Spleen (tissue), 11 donors: Measurements from ENCODE around the gene NTRK1. TPM values are rescaled to one million over a fixed set of nuclear protein-coding genes. Genes with fewer than 3 reads are reported as not detected.

Experiments
- DNase-seq: peaks from one replicate; pipeline ENCODE4 v3.0.0-alpha.2; 2020
- H3K27ac ChIP-seq, 8 donors: fragments of 200-600 bp; sonication (generic) in 7 of 8; 1 replicate in 4 of 8; 2 replicates in 4 of 8; pipeline versions ENCODE4 v1.5.0 to v1.8.0; 2016 to 2021; ENCODE audit warnings: inconsistent platforms in 4 of 8, mild to moderate bottlenecking in 4 of 8, moderate library complexity in 1 of 8
- H3K27me3 ChIP-seq, 7 donors: fragments of 200-600 bp; sonication (generic) in 6 of 7; replicated peaks in 1 of 7; 1 replicate in 4 of 7; 2 replicates in 3 of 7; pipeline versions ENCODE4 v1.5.0 to v1.8.0; 2016 to 2021; ENCODE audit warnings: inconsistent platforms in 3 of 7, mild to moderate bottlenecking in 1 of 7
- H3K36me3 ChIP-seq, 6 donors: fragments of 200-600 bp; sonication (generic) in 5 of 6; 1 replicate in 4 of 6; 2 replicates in 2 of 6; pipeline versions ENCODE4 v1.5.0 to v1.8.0; 2016 to 2021; ENCODE audit warnings: inconsistent platforms in 2 of 6
- H3K4me1 ChIP-seq, 6 donors: fragments of 200-600 bp; sonication (generic) in 5 of 6; 1 replicate in 3 of 6; 2 replicates in 3 of 6; pipeline versions ENCODE4 v1.5.0 to v1.8.0; 2016 to 2021; ENCODE audit warnings: inconsistent platforms in 3 of 6
- H3K4me3 ChIP-seq, 8 donors: fragments of 200-600 bp; sonication (generic) in 7 of 8; 1 replicate in 4 of 8; 2 replicates in 4 of 8; pipeline versions ENCODE4 v1.5.0 to v1.8.0; 2016 to 2021; ENCODE audit warnings: inconsistent platforms in 4 of 8, mild to moderate bottlenecking in 4 of 8, moderate library complexity in 2 of 8
- H3K9me3 ChIP-seq, 8 donors: fragments of 200-600 bp; sonication (generic) in 7 of 8; 1 replicate in 4 of 8; 2 replicates in 4 of 8; pipeline versions ENCODE4 v1.5.0 to v1.8.0; 2016 to 2021; ENCODE audit warnings: inconsistent platforms in 4 of 8
- CTCF ChIP-seq, 11 experiments: fragments of 200-600 bp in 7 of 11; fragments of 450-650 bp in 4 of 11; sonication (generic) in 4 of 11; IDR thresholded peaks in 8 of 11; conservative IDR thresholded peaks in 3 of 11; 1 replicate in 7 of 11; 2 replicates in 4 of 11; pipeline versions ENCODE4 v1.4.0 to v1.8.0; 2016 to 2021; ENCODE audit warnings: antibody characterized with exemption in 11 of 11, inconsistent platforms in 4 of 11, mild to moderate bottlenecking in 1 of 11
- POLR2A ChIP-seq, 3 donors: fragments of 450-650 bp; IDR thresholded peaks; one replicate each; pipeline ENCODE4 v1.5.1; 2017; ENCODE audit warnings: antibody characterized with exemption in 3 of 3, mild to moderate bottlenecking in 1 of 3
- POLR2AphosphoS5 ChIP-seq, 3 donors: sonication (generic); formaldehyde crosslinking; IDR thresholded peaks; one replicate each; pipeline ENCODE4 v1.5.1; 2017; ENCODE audit warnings: antibody characterized with exemption in 3 of 3
- whole genome bisulfite sequencing, 5 donors: extraction: QIAGEN DNeasy Blood & Tissue Kit in 3 of 5; methylation state at CpG; one replicate each; pipeline versions ENCODE4 v1.1.5 to v1.1.7; 2013 to 2018; 5-methylcytosine and 5-hydroxymethylcytosine counted together
- intact Hi-C: fragments of 100-400 bp; cut with DNase I; formaldehyde crosslinking; loops from one replicate; pipeline ENCODE4 v1.15.0; 2023; ENCODE audit warnings: low total_unique reads
- polyA plus RNA-seq, 3 donors: library from polyadenylated mRNA; stranded (reverse); fragments of 200-250 nt; gene quantifications; one replicate each; pipeline ENCODE4 v1.2.1, GENCODE V29; 2013
- total RNA-seq, 7 donors: library from RNA; depleted of rRNA in 3 of 7; stranded (reverse); fragments of >200 nt in 3 of 7; fragmentation: NEBNext Ultra II Directional in 4 of 7; extraction: Animal tissue kit (Norgen Biotek cat#: 25700) in 4 of 7; gene quantifications; one replicate each; pipeline versions ENCODE4 v1.1.0 to v1.2.1, GENCODE V29; 2016 to 2021
- donor health status: healthy with polysubstance abuse.
- donor health status: DM: no; HTN: no; CAD: no; lungs with moderate emphysema.
- donor health status: DM: no; HTN: no; CAD: no.
- donor health status: Bipolar disorder and iron deficiency.
- donor health status: healthy.
- donor health status: DM: no; HTN: no; CAD: no.
- donor health status: DM: yes; HTN: yes; CAD: no.

NTRK1 gene
- total and polyA plus RNA-seq, 10 donors, result 0.09 to 1.4 (median 0.24) TPM; not detected in 4

DNA sequence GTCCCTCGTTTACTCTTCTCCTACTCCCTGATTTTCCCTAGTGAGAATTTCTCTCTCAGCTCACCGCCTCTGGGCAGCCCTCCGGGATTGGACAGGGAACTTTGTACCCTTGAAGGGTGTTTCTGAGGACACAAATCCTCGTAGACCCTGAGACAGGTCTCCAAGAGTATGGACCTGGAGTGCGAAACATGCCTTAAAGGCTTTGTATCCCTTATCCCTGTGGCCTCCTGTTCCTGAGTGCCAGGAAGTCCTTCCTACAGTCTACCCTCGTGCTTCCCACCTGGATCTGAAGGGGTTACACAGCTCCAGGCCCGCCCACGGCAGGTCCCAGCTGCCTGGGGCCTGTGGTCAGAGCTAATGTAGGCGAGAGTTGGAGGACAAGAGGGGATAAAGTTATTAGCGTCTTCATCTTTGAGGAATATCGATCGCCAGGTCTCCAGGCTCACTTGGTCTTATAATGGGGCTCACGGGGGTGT is 25.3 kb downstream of the NTRK1 start:
- H3K4me3 ChIP-seq, result no peak overlapping the region
- no peaks in the 10 kb centered on the region for H3K36me3 ChIP-seq
- peaks cover 0 to 8% (median 0%) of the 10 kb centered on the region in 6 donors for H3K4me1 ChIP-seq
- intact Hi-C loops, result loop anchor here (10.0 kb wide), 1 partner anchor 161 kb away; the partner anchor contains the start of genes ISG20L2 and METTL25B
- TF ChIP-seq POLR2AphosphoS5 (IDR thresholded peaks at IDR 0.05) (no peak), CTCF (IDR thresholded peaks at IDR 0.05 in 8 of 11, conservative IDR thresholded peaks at IDR 0.05 in 3 of 11) (no peak), POLR2A (IDR thresholded peaks at IDR 0.05) (no peak)
- DNase-seq, result no peak
- peaks cover 0 to 90% (median 0%) of the 10 kb centered on the region in 7 donors for H3K27me3 ChIP-seq
- no peak overlapping the region for H3K27ac ChIP-seq
- 73 to 83% (median 77%) methylated on average over 13 of the region's 13 CpGs for WGBS, 5 donors
- H3K9me3 ChIP-seq, result no peaks in the 10 kb centered on the region

DNA sequence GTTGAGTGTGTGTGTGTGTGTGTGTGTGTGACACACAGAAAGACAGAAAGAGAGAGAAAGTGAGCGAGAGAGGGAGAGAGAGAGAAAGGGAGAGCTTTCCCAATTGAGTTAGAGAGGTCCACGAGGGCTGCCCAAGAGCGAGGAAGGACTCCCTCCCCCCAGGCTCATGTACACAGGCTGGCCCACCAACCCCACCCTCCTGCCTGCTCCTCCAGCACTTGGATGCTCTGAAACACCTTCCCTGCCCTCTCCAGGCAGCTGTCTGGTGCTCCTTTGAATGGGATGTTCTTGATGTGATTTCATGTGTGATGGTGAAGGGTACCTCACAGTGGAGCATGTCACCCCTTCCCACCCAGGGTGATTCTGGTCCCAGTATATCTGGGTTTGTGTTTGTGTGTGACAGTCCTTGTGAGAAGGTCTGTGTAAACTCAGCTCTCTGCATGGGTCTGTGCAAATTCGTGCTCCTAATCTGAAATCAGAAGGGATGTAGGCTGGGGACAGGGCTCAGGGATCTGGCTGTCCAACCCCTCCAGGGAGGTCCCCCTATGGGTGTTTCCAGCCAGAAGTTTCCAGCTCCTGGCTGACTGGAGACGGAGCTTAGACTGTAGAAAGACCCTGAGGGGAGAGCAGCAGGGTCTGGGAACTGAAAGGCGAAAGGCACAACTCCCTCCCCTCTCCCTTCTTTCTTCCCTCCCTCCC is 26.1 kb downstream of the NTRK1 start:
- Histone ChIP-seq H3K27ac (no peak overlapping the region), H3K4me3 (no peak overlapping the region), H3K36me3 (no peaks in the 10 kb centered on the region), H3K4me1 (peaks cover 0 to 11% (median under 1%) of the 10 kb centered on the region in 6 donors), H3K9me3 (no peaks in the 10 kb centered on the region), H3K27me3 (peaks cover 0 to 90% (median 0%) of the 10 kb centered on the region in 7 donors)
- intact Hi-C loops, result loop anchor here (10.0 kb wide), 1 partner anchor 162 kb away; the partner anchor contains the start of genes ISG20L2 and METTL25B
- 39 to 54% (median 46%) methylated on average over 6 of the region's 6 CpGs for WGBS, 5 donors
- no peak for TF ChIP-seq POLR2AphosphoS5 (IDR thresholded peaks at IDR 0.05)
- no peak for TF ChIP-seq CTCF (IDR thresholded peaks at IDR 0.05 in 8 of 11, conservative IDR thresholded peaks at IDR 0.05 in 3 of 11)
- TF ChIP-seq POLR2A (IDR thresholded peaks at IDR 0.05), result no peak
- DNase-seq, result no peak

GRCh38 chr1:156887317-156887716 is 26.7 kb downstream of the NTRK1 start:
- TF ChIP-seq POLR2AphosphoS5 (IDR thresholded peaks at IDR 0.05), result no peak
- TF ChIP-seq CTCF (IDR thresholded peaks at IDR 0.05 in 8 of 11, conservative IDR thresholded peaks at IDR 0.05 in 3 of 11), result no peak
- TF ChIP-seq POLR2A (IDR thresholded peaks at IDR 0.05), result no peak
- Histone ChIP-seq H3K4me3 (no peak overlapping the region), H3K27me3 (peaks cover 0 to 90% (median 2%) of the 10 kb centered on the region in 7 donors), H3K27ac (no peak overlapping the region), H3K36me3 (no peaks in the 10 kb centered on the region), H3K9me3 (no peaks in the 10 kb centered on the region), H3K4me1 (peaks cover 0 to 17% (median 6%) of the 10 kb centered on the region in 6 donors)
- intact Hi-C loops, result loop anchor here (10.0 kb wide), 1 partner anchor 163 kb away; the partner anchor contains the start of genes ISG20L2 and METTL25B
- DNase-seq, result no peak
- WGBS, 5 donors, result 28 to 62% (median 33%) methylated on average over 3 of the region's 3 CpGs

DNA sequence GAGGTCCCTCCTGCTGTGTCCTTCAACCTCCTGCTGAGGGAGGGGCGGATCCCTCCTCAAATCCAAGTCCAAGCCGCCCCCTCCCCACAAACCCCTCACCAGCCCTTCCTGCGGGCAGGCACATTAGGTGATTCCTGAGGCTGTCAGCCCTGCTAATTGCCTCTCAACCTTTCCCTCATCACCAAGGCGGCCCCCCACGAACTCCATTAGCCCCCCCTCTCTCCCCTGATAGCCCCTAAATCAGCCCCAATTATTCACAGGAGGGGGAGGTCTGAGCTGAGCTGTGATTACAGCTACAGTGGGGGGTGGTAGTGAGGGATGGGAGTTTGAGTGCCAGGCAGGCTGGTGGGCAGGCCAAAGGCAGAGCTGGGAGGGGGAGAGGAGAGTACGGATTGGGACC is 27.1 kb downstream of the NTRK1 start:
- peaks cover 0 to 21% (median 10%) of the 10 kb centered on the region in 6 donors for H3K4me1 ChIP-seq
- no peak for DNase-seq
- intact Hi-C loops, result loop anchor here (10.0 kb wide), 1 partner anchor 163 kb away; the partner anchor contains the start of genes ISG20L2 and METTL25B

More for the DNA sequence above, 27.1 kb downstream of the NTRK1 start:
- no peak overlapping the region for H3K27ac ChIP-seq
- 48 to 57% (median 52%) methylated on average over 6 of the region's 6 CpGs for WGBS, 5 donors
- peaks cover 0 to 90% (median 2%) of the 10 kb centered on the region in 7 donors for H3K27me3 ChIP-seq
- no peak overlapping the region for H3K4me3 ChIP-seq
- H3K36me3 ChIP-seq, result no peaks in the 10 kb centered on the region
- no peak for TF ChIP-seq POLR2A (IDR thresholded peaks at IDR 0.05)
- TF ChIP-seq CTCF (IDR thresholded peaks at IDR 0.05 in 8 of 11, conservative IDR thresholded peaks at IDR 0.05 in 3 of 11), result no peak
- no peak for TF ChIP-seq POLR2AphosphoS5 (IDR thresholded peaks at IDR 0.05)
- no peaks in the 10 kb centered on the region for H3K9me3 ChIP-seq
